Smooth muscle cell (in vitro differentiated cells): Measurements from ENCODE around the gene ZCCHC14. TPM values are rescaled to one million over a fixed set of nuclear protein-coding genes. Genes with fewer than 3 reads are reported as not detected.
A peak's percentile ranks its signal among the peaks of the same experiment; 100 is the strongest.

Source experiments
- DNase-seq: peaks from one replicate; lab custom pipeline; 2025; ENCODE audit not compliant: unreplicated experiment; lab: John Stamatoyannopoulos, UW
- H2AFZ ChIP-seq: fragments of 200-600 bp; sonication (generic); 2 replicates; pipeline ENCODE4 v1.6.0; 2016; ENCODE audit warnings: antibody characterized with exemption, low read depth, mild to moderate bottlenecking
- H3F3A ChIP-seq: fragments of 200-600 bp; sonication (generic); 2 replicates; pipeline ENCODE4 v1.6.0; 2017; ENCODE audit warnings: antibody characterized with exemption, low read depth
- H3K27ac ChIP-seq: fragments of 200-600 bp; sonication (generic); 2 replicates; pipeline ENCODE4 v1.5.1; 2016; ENCODE audit warnings: low read depth, mild to moderate bottlenecking
- H3K27me3 ChIP-seq: fragments of 200-600 bp; sonication (generic); 2 replicates; pipeline ENCODE4 v1.6.1; 2016; ENCODE audit warnings: low read depth, mild to moderate bottlenecking
- H3K36me3 ChIP-seq: fragments of 200-600 bp; sonication (generic); 2 replicates; pipeline ENCODE4 v1.5.1; 2016; ENCODE audit warnings: low read depth
- H3K4me1 ChIP-seq: fragments of 200-600 bp; sonication (generic); 2 replicates; pipeline ENCODE4 v1.5.1; 2016; ENCODE audit warnings: low read depth
- H3K4me2 ChIP-seq: fragments of 200-600 bp; sonication (generic); 2 replicates; pipeline ENCODE4 v1.6.0; 2016; ENCODE audit warnings: mild to moderate bottlenecking
- H3K4me3 ChIP-seq: fragments of 200-600 bp; sonication (generic); 2 replicates; pipeline ENCODE4 v1.5.1; 2016; ENCODE audit warnings: mild to moderate bottlenecking
- H3K79me2 ChIP-seq: fragments of 200-600 bp; sonication (generic); 2 replicates; pipeline ENCODE4 v1.6.0; 2016; ENCODE audit warnings: low read depth, mild to moderate bottlenecking
- H3K9ac ChIP-seq: fragments of 200-600 bp; sonication (generic); 2 replicates; pipeline ENCODE4 v1.6.0; 2016; ENCODE audit warnings: low read depth
- H3K9me3 ChIP-seq: fragments of 200-600 bp; sonication (generic); replicated peaks from 2 replicates; pipeline ENCODE4 v1.5.1; 2016; ENCODE audit warnings: low read depth
- H4K20me1 ChIP-seq: fragments of 200-600 bp; sonication (generic); 2 replicates; pipeline ENCODE4 v1.6.0; 2016; ENCODE audit warnings: low read depth
- CTCF ChIP-seq: fragments of 200-600 bp; sonication (generic); IDR thresholded peaks from 2 replicates; pipeline ENCODE4 v1.5.1; 2017; ENCODE audit warnings: borderline replicate concordance, mild to moderate bottlenecking, antibody characterized with exemption; ENCODE audit not compliant: insufficient read depth, poor library complexity, severe bottlenecking
- WGBS: methylation state at CpG from one replicate; pipeline ENCODE4 v1.1.7; 2016; ENCODE audit warnings: low lambda C conversion rate; 5-methylcytosine and 5-hydroxymethylcytosine counted together
- polyA plus RNA-seq: library from polyadenylated mRNA; unstranded; fragments of >200 nt; fragmentation: Nextera tagmentation; extraction: Ambion mirVana; gene quantifications from 2 replicates; pipeline ENCODE4 v1.2.1, GENCODE V29; 2016
- total RNA-seq: library from RNA; depleted of rRNA; stranded (reverse); fragments of >200 nt; gene quantifications from 2 replicates; pipeline ENCODE4 v1.2.3, GENCODE V29; 2014

The ZCCHC14 gene
- total and polyA plus RNA-seq, 2 experiments from 2014 or later: 4.6 to 8.5 TPM

- Histone ChIP-seq H3K36me3 (no peaks in the 10 kb centered on the region), H3F3A (peaks cover 9% of the 10 kb centered on the region), H2AFZ (no peak overlapping the region), H3K27me3 (no peaks in the 10 kb centered on the region), H3K9me3 (no peaks in the 10 kb centered on the region), H3K4me2 (peak overlapping the region; percentile 55), H3K27ac (peak overlapping the region; percentile 55), H3K4me1 (no peaks in the 10 kb centered on the region), H3K9ac (no peak overlapping the region), H3K4me3 (no peak overlapping the region), H4K20me1 (peaks cover 53% of the 10 kb centered on the region), H3K79me2 (peaks cover 4% of the 10 kb centered on the region)
- DNase-seq: no peak
- no peak for TF ChIP-seq CTCF
- 50% methylated on average over 6 of the region's 6 CpGs for WGBS
Measured at GRCh38 chr16:87447323-87447722, 45.5 kb downstream of the ZCCHC14 start.

- Histone ChIP-seq H3K4me1 (no peaks in the 10 kb centered on the region), H3F3A (peaks cover 9% of the 10 kb centered on the region), H3K4me3 (no peak overlapping the region), H3K79me2 (peaks cover 4% of the 10 kb centered on the region), H3K9ac (no peak overlapping the region), H3K36me3 (no peaks in the 10 kb centered on the region), H3K27ac (no peak overlapping the region), H3K9me3 (no peaks in the 10 kb centered on the region), H2AFZ (no peak overlapping the region), H3K4me2 (no peak overlapping the region), H3K27me3 (no peaks in the 10 kb centered on the region), H4K20me1 (peaks cover 53% of the 10 kb centered on the region)
- no peak for TF ChIP-seq CTCF
- no peak for DNase-seq
- 91% methylated on average over 7 of the region's 7 CpGs for WGBS
Measured at GRCh38 chr16:87446479-87446878, 46.3 kb downstream of the ZCCHC14 start.

GRCh38 chr16:87445486-87445885, 47.3 kb downstream of the ZCCHC14 start:
- peaks cover 50% of the 10 kb centered on the region for H4K20me1 ChIP-seq
- no peaks in the 10 kb centered on the region for H3K36me3 ChIP-seq
- no peaks in the 10 kb centered on the region for H3K27me3 ChIP-seq
- peaks cover 4% of the 10 kb centered on the region for H3K79me2 ChIP-seq
- no peak overlapping the region for H3K9ac ChIP-seq
- no peak for TF ChIP-seq CTCF
- H3K27ac ChIP-seq: peak overlapping the region; percentile 20
- H3K4me3 ChIP-seq: no peak overlapping the region
- DNase-seq: no peak
- H3K4me1 ChIP-seq: no peaks in the 10 kb centered on the region
- H3K4me2 ChIP-seq: no peak overlapping the region
- 37% methylated on average over 7 of the region's 7 CpGs for WGBS
- no peaks in the 10 kb centered on the region for H3K9me3 ChIP-seq
- no peak overlapping the region for H2AFZ ChIP-seq
- peaks cover 9% of the 10 kb centered on the region for H3F3A ChIP-seq

GRCh38 chr16:87443964-87444363, 48.9 kb downstream of the ZCCHC14 start:
- Histone ChIP-seq H3K27ac (no peak overlapping the region), H3K36me3 (no peaks in the 10 kb centered on the region), H3K27me3 (no peaks in the 10 kb centered on the region), H2AFZ (no peak overlapping the region), H3K4me3 (no peak overlapping the region), H4K20me1 (peaks cover 54% of the 10 kb centered on the region), H3K4me2 (no peak overlapping the region), H3K9ac (no peak overlapping the region), H3K79me2 (no peaks in the 10 kb centered on the region), H3K9me3 (no peaks in the 10 kb centered on the region), H3K4me1 (no peaks in the 10 kb centered on the region), H3F3A (peaks cover 9% of the 10 kb centered on the region)
- 97% methylated on average over 3 of the region's 3 CpGs for WGBS
- no peak for TF ChIP-seq CTCF
- no peak for DNase-seq
